Prostate gland (tissue), 2 donors: ENCODE measurements around the gene CBY1. TPM values are rescaled to one million over a fixed set of nuclear protein-coding genes. Genes with fewer than 3 reads are reported as not detected.

Experiments used
- DNase-seq: peaks from one replicate; pipeline ENCODE4 v3.0.0-alpha.2; 2019; ENCODE audit warnings: low spot score
- H3K27ac ChIP-seq, 2 donors: fragments of 200-600 bp; sonication (generic); 2 replicates each; pipeline ENCODE4 v1.5.1; 2017 to 2019
- H3K27me3 ChIP-seq: fragments of 200-600 bp; sonication (generic); replicated peaks from 2 replicates; pipeline ENCODE4 v1.5.1; 2019; ENCODE audit not compliant: insufficient read depth
- H3K36me3 ChIP-seq, 2 donors: fragments of 200-600 bp; sonication (generic); 1 replicate in 1 of 2; 2 replicates in 1 of 2; pipeline versions ENCODE4 v1.5.1 to v1.8.1; 2017 to 2019
- H3K4me1 ChIP-seq: fragments of 200-600 bp; sonication (generic); replicated peaks from 2 replicates; pipeline ENCODE4 v1.5.1; 2019
- H3K4me3 ChIP-seq, 2 donors: fragments of 200-600 bp; sonication (generic); 2 replicates each; pipeline ENCODE4 v1.5.1; 2017 to 2019
- H3K9me3 ChIP-seq: fragments of 200-600 bp; sonication (generic); 2 replicates; pipeline ENCODE4 v1.5.1; 2017
- CTCF ChIP-seq, 4 experiments: fragments of 200-600 bp in 2 of 4; fragments of 450-650 bp in 2 of 4; sonication (generic) in 2 of 4; IDR thresholded peaks; 1 replicate in 3 of 4; 2 replicates in 1 of 4; pipeline ENCODE4 v1.5.1; 2016 to 2019; ENCODE audit warnings: antibody characterized with exemption in 4 of 4, mild to moderate bottlenecking in 2 of 4, moderate library complexity in 2 of 4
- POLR2A ChIP-seq: fragments of 450-650 bp; IDR thresholded peaks from one replicate; pipeline ENCODE4 v1.6.1; 2016; ENCODE audit warnings: antibody characterized with exemption, mild to moderate bottlenecking
- POLR2AphosphoS5 ChIP-seq: sonication (generic); formaldehyde crosslinking; IDR thresholded peaks from one replicate; pipeline ENCODE4 v1.6.1; 2017; ENCODE audit warnings: antibody characterized with exemption
- WGBS: methylation state at CpG from one replicate; pipeline ENCODE4 v1.1.5; 2018; 5-methylcytosine and 5-hydroxymethylcytosine counted together
- intact Hi-C: fragments of 100-400 bp; cut with DNase I; formaldehyde crosslinking; loops from one replicate; pipeline ENCODE4 v1.14.2; 2022
- total RNA-seq, 2 donors: library from RNA; depleted of rRNA; stranded (reverse); fragments of >200 nt; gene quantifications; one replicate each; pipeline ENCODE4 v1.1.0, GENCODE V29; 2016

The CBY1 gene
- total RNA-seq, 2 donors from 2014 or later, result 24.7 to 41.0 TPM

GRCh38 chr22:38696606-38697424 lies 40.4 kb downstream of the CBY1 start:
- DNase-seq, result peak; percentile 52
- no peaks in the 10 kb centered on the region for H3K9me3 ChIP-seq
- no peak overlapping the region for H3K4me3 ChIP-seq
- TF ChIP-seq CTCF (IDR thresholded peaks at IDR 0.05) (no peak), POLR2A (peak; percentile 5), POLR2AphosphoS5 (peak; percentile 44)
- peaks cover 7% of the 10 kb centered on the region for H3K4me1 ChIP-seq
- 36% methylated on average over 3 of the region's 3 CpGs for WGBS
- peak overlapping the region; percentile 99 to 100 for H3K27ac ChIP-seq
- intact Hi-C loops, result no loop called here
- no peaks in the 10 kb centered on the region for H3K27me3 ChIP-seq
- no peaks in the 10 kb centered on the region for H3K36me3 ChIP-seq

GRCh38 chr22:38697425-38698089 lies 41.1 kb downstream of the CBY1 start:
- TF ChIP-seq CTCF (IDR thresholded peaks at IDR 0.05) (no peak), POLR2AphosphoS5 (no peak), POLR2A (no peak)
- Histone ChIP-seq H3K9me3 (no peaks in the 10 kb centered on the region), H3K27ac (peak overlapping the region; percentile 99 to 100), H3K4me1 (peaks cover 7% of the 10 kb centered on the region), H3K27me3 (no peaks in the 10 kb centered on the region), H3K36me3 (no peaks in the 10 kb centered on the region), H3K4me3 (no peak overlapping the region)
- WGBS, result 56% methylated on average over 8 of the region's 8 CpGs
- DNase-seq, result no peak
- intact Hi-C loops, result no loop called here

GRCh38 chr22:38698407-38699094 lies 42.1 kb downstream of the CBY1 start:
- Histone ChIP-seq H3K27ac (peak overlapping the region; percentile 99 to 100), H3K4me1 (peaks cover 7% of the 10 kb centered on the region), H3K9me3 (no peaks in the 10 kb centered on the region), H3K27me3 (no peaks in the 10 kb centered on the region), H3K36me3 (no peaks in the 10 kb centered on the region), H3K4me3 (peak overlapping the region; percentile 82 to 88)
- intact Hi-C loops, result no loop called here
- DNase-seq, result no peak
- TF ChIP-seq POLR2AphosphoS5 (no peak), POLR2A (no peak), CTCF (IDR thresholded peaks at IDR 0.05) (no peak)
- 93% methylated on average over 13 of the region's 13 CpGs for WGBS

- Histone ChIP-seq H3K9me3 (no peaks in the 10 kb centered on the region), H3K4me1 (peaks cover 7% of the 10 kb centered on the region), H3K36me3 (no peaks in the 10 kb centered on the region), H3K27ac (peak overlapping the region; percentile 99 to 100), H3K27me3 (no peaks in the 10 kb centered on the region), H3K4me3 (peak overlapping the region; percentile 82 to 88)
- TF ChIP-seq CTCF (IDR thresholded peaks at IDR 0.05) (no peak), POLR2AphosphoS5 (no peak), POLR2A (no peak)
- DNase-seq, result no peak
- WGBS, result 41% methylated on average over 5 of the region's 5 CpGs
- intact Hi-C loops, result no loop called here
Measured at GRCh38 chr22:38699143-38699542, 42.7 kb downstream of the CBY1 start.
